ENCODE measurements around the gene CBL.

Gene CBL

GRCh38 chr11:119347940-119348605 lies 141.9 kb downstream of the CBL start:
- DNase-seq (ENCODE audit: low read depth): no peak

- no peak for DNase-seq (ENCODE audit: low read depth)
Measured at GRCh38 chr11:119350302-119350701, 144.2 kb downstream of the CBL start.

GRCh38 chr11:119351232-119351631 lies 145.1 kb downstream of the CBL start:
- DNase-seq (ENCODE audit: low read depth): no peak

DNA sequence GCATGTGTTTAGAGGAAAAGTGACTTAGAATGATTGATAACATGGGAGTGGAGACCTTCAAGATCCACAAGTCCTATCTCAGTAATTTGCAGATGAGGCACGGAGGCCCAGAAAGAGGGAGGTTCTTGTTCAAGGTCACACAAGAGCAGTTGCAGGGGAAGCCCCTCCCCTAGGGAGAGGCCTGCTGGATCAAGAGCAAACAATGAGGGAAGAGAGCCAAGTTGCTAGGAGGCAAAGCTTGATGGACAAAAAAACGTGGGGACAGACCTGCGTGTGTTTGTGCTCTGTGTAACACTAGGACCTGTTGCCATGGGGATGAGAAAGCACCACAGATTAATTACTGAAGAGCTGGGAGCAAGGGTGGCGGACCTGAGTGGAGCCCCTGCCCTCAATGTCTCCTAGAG lies 146.7 kb downstream of the CBL start:
- DNase-seq (ENCODE audit: low read depth): no peak

- DNase-seq (ENCODE audit: low read depth): no peak
Measured at GRCh38 chr11:119355091-119355843, 149.1 kb downstream of the CBL start.

GRCh38 chr11:119356349-119357031 lies 150.4 kb downstream of the CBL start:
- DNase-seq (ENCODE audit: low read depth): peak; percentile 38

DNA sequence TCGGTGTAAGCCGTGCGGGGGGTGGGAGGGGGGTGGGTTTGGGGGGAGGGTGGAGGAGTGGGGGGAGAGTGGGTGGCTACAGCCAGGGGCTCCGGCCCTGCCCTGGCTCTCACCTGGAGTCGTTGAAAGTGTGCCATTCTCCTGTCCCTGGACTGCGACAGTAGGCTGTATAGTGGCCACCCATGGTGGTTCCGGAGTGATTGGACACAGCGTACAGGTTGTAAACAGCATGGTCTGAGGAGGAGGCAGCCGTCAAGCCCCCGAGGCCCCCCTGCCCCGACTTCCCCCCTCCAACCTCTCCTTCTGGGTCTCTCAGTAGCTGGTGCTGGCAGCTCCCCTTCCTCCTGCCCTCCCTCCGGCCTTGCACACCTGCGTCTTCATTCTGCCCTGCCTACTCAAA lies 150.9 kb downstream of the CBL start:
- no peak for DNase-seq (ENCODE audit: low read depth)

All from activated gamma-delta T cell treated with anti-CD3 and anti-CD28 coated beads, Interleukin-2, amount 50 U/mL, for 16 hours (primary cell).